Bronchial epithelial cell (primary cell): Measurements from ENCODE around the gene PAPOLA. TPM values are rescaled to one million over a fixed set of nuclear protein-coding genes. Genes with fewer than 3 reads are reported as not detected.

Experiments
- DNase-seq: peaks from one replicate; pipeline ENCODE4 v3.0.0-alpha.2; 2010; ENCODE audit warnings: low read depth
- FAIRE-seq: peaks from 2 replicates; lab custom pipeline; 2011; peaks lifted over from hg19 to GRCh38; lab: Jason Lieb, UNC
- H3K27me3 ChIP-seq: 2 replicates; pipeline ENCODE4 v1.5.1; 2011; ENCODE audit warnings: low read length; ENCODE audit not compliant: control insufficient read depth, insufficient read depth
- H3K36me3 ChIP-seq: 2 replicates; pipeline ENCODE4 v1.5.1; 2011; ENCODE audit warnings: low read length; ENCODE audit not compliant: control insufficient read depth, insufficient read depth
- H3K4me3 ChIP-seq: 2 replicates; pipeline ENCODE4 v1.5.1; 2011; ENCODE audit warnings: mild to moderate bottlenecking, low read depth, low read length, control low read depth
- total RNA-seq: library from RNA; depleted of rRNA; stranded (reverse); fragments of >200 nt; gene quantifications from 2 replicates; pipeline ENCODE4 v1.2.1, GENCODE V29; 2014
- TF ChIP-seq, protein P1 (sequence below): IDR thresholded peaks from 2 replicates; pipeline ENCODE4 v1.5.1; 2011; ENCODE audit warnings: mild to moderate bottlenecking, moderate library complexity, low read length, control low read depth, inconsistent platforms; ENCODE audit not compliant: insufficient read depth, severe bottlenecking

PAPOLA gene
- total RNA-seq, 1 donor from 2014 or later, result 70.0 TPM

DNA sequence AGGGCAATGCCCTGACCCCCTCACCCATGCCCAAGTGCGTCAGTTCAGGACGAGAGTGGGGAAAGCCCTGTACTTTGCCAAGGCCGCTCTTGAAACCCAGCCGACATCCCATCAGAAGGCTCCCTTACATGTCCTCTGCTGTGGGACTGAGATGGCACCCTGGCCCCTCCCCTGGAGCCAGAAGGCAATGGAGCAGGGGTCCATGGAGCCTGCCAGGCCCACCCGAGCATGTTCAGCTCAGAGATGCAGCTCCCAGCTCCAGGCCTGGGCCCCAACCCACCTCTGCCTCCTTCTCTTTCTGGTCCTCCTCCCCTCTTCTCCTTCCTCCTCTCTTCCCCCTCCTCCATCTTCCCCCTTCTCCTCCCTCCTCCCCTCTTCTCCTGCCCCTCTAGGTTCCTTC, 95.5 kb downstream of the PAPOLA start:
- TF ChIP-seq, protein P1, sequence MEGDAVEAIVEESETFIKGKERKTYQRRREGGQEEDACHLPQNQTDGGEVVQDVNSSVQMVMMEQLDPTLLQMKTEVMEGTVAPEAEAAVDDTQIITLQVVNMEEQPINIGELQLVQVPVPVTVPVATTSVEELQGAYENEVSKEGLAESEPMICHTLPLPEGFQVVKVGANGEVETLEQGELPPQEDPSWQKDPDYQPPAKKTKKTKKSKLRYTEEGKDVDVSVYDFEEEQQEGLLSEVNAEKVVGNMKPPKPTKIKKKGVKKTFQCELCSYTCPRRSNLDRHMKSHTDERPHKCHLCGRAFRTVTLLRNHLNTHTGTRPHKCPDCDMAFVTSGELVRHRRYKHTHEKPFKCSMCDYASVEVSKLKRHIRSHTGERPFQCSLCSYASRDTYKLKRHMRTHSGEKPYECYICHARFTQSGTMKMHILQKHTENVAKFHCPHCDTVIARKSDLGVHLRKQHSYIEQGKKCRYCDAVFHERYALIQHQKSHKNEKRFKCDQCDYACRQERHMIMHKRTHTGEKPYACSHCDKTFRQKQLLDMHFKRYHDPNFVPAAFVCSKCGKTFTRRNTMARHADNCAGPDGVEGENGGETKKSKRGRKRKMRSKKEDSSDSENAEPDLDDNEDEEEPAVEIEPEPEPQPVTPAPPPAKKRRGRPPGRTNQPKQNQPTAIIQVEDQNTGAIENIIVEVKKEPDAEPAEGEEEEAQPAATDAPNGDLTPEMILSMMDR, result no peak
- H3K27me3 ChIP-seq, result no peaks in the 10 kb centered on the region
- no peak for DNase-seq
- H3K36me3 ChIP-seq, result no peaks in the 10 kb centered on the region
- no peak for FAIRE-seq
- no peak overlapping the region for H3K4me3 ChIP-seq

DNA sequence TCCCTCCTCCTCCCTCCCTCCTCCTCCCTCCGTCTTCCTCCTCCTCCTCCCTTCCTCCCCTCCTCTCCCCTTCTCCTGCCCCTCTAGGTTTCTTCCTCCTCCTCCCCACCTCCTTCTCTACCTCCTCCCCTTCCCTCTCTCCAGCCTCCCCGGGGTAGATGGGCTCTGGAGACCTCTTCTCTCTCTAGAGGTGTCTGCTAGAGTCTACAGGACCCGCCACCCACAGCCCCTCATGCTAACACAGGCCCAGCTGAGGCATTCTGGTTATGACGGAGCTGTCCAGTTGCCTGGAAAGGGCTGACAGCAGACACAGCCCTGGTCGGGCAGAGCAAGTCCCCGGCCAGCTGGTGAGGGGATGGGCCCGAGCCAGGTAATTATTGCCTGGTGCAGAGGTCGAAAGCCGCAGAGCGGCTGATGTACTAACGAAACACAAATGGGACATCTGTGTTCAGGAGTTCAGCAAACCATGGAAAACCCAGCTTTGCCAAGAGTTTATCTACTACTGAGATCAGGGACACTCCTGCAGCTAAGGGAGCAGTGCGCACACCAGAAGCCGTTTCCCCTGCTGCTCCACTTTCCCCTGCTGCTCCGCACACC, 96.2 kb downstream of the PAPOLA start:
- TF ChIP-seq, protein P1, result no peak
- no peak overlapping the region for H3K4me3 ChIP-seq
- H3K27me3 ChIP-seq, result no peaks in the 10 kb centered on the region
- no peaks in the 10 kb centered on the region for H3K36me3 ChIP-seq
- DNase-seq (no peak), FAIRE-seq (no peak)

DNA sequence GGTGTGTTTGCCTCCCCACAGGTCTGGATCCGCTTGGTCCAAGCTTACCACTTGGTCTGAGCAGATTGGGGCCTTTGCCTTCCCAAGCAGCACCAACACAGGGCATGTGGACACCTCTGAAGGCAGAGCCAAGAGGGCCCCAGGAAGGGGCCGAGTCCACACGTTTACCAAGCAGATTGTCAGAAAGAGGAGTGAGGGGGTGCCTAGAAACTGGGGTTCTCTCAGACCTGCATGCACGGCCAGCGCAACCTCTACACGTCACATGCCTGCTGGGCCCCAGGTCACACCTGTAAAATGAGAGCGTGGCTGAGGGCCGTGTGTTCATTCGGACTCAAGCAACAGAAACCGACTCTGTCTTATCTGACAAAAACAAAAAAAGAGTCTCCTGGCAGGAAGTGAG, 96.9 kb downstream of the PAPOLA start:
- Histone ChIP-seq H3K36me3 (no peaks in the 10 kb centered on the region), H3K4me3 (no peak overlapping the region), H3K27me3 (no peaks in the 10 kb centered on the region)
- FAIRE-seq, result no peak
- TF ChIP-seq, protein P1, result no peak
- no peak for DNase-seq

DNA sequence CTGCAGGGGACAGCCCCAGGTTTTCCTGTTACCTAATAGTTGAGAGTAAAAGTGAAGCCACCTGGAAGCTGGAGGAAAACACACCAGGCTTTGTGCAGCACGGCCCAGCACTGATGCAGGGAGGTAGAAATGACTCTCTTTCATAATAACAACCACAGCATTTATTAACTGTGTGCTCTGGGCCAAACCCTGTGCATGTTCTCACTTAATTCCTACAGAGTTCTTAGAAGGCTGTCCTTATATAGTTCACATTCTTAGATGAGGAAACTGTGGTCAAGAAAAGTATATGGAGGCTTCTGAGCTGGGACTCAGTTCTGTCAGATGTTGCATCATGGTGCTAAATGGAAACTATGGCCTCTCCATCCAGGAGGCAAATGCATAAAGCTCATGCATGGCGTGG, 100.0 kb downstream of the PAPOLA start:
- H3K27me3 ChIP-seq, result no peaks in the 10 kb centered on the region
- no peaks in the 10 kb centered on the region for H3K36me3 ChIP-seq
- H3K4me3 ChIP-seq, result no peak overlapping the region
- FAIRE-seq (no peak), DNase-seq (no peak)
- TF ChIP-seq, protein P1, result no peak

DNA sequence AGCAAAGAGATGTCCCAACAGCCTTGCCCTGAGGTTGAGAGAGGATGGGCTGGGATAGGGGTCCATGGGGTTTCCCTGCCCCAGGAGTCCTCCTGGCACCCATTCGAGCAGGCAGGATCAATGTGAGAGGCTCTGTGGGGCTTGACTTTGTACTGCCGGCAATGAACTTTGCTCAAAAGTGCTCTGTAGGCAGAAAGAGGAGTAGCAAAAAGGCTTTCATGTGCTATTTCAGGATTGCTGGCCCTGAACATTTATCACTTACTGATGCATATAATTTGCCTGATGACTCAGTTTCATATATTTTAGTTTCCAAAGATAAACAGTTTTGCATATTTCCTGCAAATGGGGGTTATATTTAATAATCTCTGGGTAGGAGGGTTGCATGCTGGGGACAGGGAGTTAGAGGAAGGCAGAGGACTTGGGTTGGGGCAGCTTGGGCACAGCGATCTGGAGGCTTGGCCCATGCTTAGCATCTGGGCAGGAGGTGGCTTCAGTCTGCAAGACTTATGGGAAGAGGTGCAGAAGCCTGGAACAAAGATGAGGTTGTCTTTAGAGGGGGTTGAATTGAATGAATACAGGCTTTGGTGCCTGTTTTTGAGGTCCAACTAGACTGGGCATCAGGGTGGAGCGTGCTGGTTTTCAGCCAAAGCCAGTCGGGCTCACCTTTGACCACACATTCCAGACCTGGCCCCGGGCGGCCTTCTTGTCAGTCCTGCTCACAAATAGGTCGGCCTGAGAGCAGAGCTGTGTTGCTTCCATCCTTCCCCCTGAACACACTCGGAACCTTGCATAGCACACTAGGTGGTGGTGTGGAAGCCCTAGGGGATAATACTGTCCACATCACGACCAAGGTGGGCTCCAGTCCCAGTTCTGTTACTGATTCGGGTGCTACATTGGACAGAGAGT, 101.4 kb downstream of the PAPOLA start:
- Histone ChIP-seq H3K27me3 (no peaks in the 10 kb centered on the region), H3K36me3 (no peaks in the 10 kb centered on the region), H3K4me3 (no peak overlapping the region)
- FAIRE-seq, result no peak
- TF ChIP-seq, protein P1, result no peak
- DNase-seq, result no peak
